HepG2 (cell line): ENCODE results near the gene CDH23. TPM values are rescaled to one million over a fixed set of nuclear protein-coding genes. Genes with fewer than 3 reads are reported as not detected.

Experiments
- ATAC-seq: fragments of 200-7000 bp; cut with Tn5 transposase; 3 replicates; pipeline ENCODE4 v1.9.1; 2020; ENCODE audit warnings: mild to moderate bottlenecking, moderate library complexity
- BruUV-seq: library from RNA; stranded (reverse); fragments of 400-500 nt; replicated peaks from 2 replicates; lab custom pipeline; 2021; lab: Mats Ljungman, UMichigan
- CTCF ChIA-PET: fragments of 300-600 bp; formaldehyde crosslinking; extraction: SDS; loops from one replicate; lab custom pipeline; 2021; ENCODE audit warnings: low total read pairs, inconsistent platforms, low intra/inter-chr PET ratio; lab: Yijun Ruan, JAX
- POLR2A ChIA-PET: fragments of 350-600 bp; sonication (Branson Sonifier 250); formaldehyde crosslinking; loops from one replicate; lab custom pipeline; 2020; ENCODE audit warnings: antibody characterized with exemption, inconsistent platforms; lab: Yijun Ruan, JAX
- DNase-seq: peaks from one replicate; pipeline ENCODE4 v3.0.0-alpha.2; 2015; ENCODE audit warnings: low spot score
- FAIRE-seq: peaks from 3 replicates; lab custom pipeline; 2011; peaks lifted over from hg19 to GRCh38; lab: Jason Lieb, UNC
- H2AFZ ChIP-seq: one replicate; pipeline ENCODE4 v1.6.1; 2011; ENCODE audit warnings: low read length, inconsistent platforms
- H3K27ac ChIP-seq: fragments of 300-600 bp; 3 replicates; pipeline ENCODE4 v1.8.0; 2011; ENCODE audit warnings: mixed run types, mild to moderate bottlenecking, mixed read lengths, low read length, inconsistent platforms; ENCODE audit not compliant: insufficient read depth; ENCODE audit errors: extremely low read length
- H3K27me3 ChIP-seq, 2 experiments: fragments of 200-600 bp in 1 of 2; 2 replicates in 1 of 2; 3 replicates in 1 of 2; pipeline versions ENCODE4 v1.6.0 to v1.8.0; 2011; ENCODE audit warnings: low read length in 2 of 2, mild to moderate bottlenecking in 2 of 2, moderate library complexity in 2 of 2, inconsistent platforms in 1 of 2; ENCODE audit not compliant: insufficient read depth in 2 of 2, control insufficient read depth in 1 of 2
- H3K36me3 ChIP-seq, 2 experiments: fragments of 200-600 bp in 1 of 2; replicated peaks in 1 of 2; 2 replicates in 1 of 2; 3 replicates in 1 of 2; pipeline versions ENCODE4 v1.5.1 to v1.8.0; 2011; ENCODE audit warnings: low read length in 2 of 2, inconsistent platforms in 1 of 2; ENCODE audit not compliant: insufficient read depth in 2 of 2, control insufficient read depth in 1 of 2
- H3K4me1 ChIP-seq: 2 replicates; pipeline ENCODE4 v1.5.1; 2012; ENCODE audit warnings: low read length, inconsistent platforms; ENCODE audit not compliant: insufficient read depth
- H3K4me2 ChIP-seq: 2 replicates; pipeline ENCODE4 v1.6.0; 2011; ENCODE audit warnings: low read depth, low read length, inconsistent platforms
- H3K4me3 ChIP-seq, 3 experiments: fragments of 200-600 bp in 1 of 3; sonication (generic), shearing (Covaris generic) in 1 of 3; replicated peaks in 1 of 3; 2 replicates each; pipeline ENCODE4 v1.5.1; 2011 to 2016; ENCODE audit warnings: low read length in 3 of 3, inconsistent platforms in 2 of 3, low read depth in 2 of 3, mild to moderate bottlenecking in 2 of 3, control low read depth in 1 of 3, mixed read lengths in 1 of 3; ENCODE audit not compliant: insufficient read depth in 1 of 3
- H3K79me2 ChIP-seq: one replicate; pipeline ENCODE4 v1.6.1; 2011; ENCODE audit warnings: low read length, inconsistent platforms; ENCODE audit not compliant: insufficient read depth
- H3K9ac ChIP-seq: 2 replicates; pipeline ENCODE4 v1.6.0; 2011; ENCODE audit warnings: mild to moderate bottlenecking, low read depth, low read length, inconsistent platforms; ENCODE audit not compliant: insufficient read depth
- H3K9me3 ChIP-seq: 2 replicates; pipeline ENCODE4 v1.5.1; 2012; ENCODE audit warnings: mild to moderate bottlenecking, low read length
- H4K20me1 ChIP-seq: 2 replicates; pipeline ENCODE4 v1.6.0; 2011; ENCODE audit warnings: inconsistent platforms, mild to moderate bottlenecking, low read length, moderate library complexity; ENCODE audit not compliant: insufficient read depth
- EEA1 ChIP-seq: sonication (generic); formaldehyde crosslinking; IDR thresholded peaks from 2 replicates; pipeline ENCODE4 v1.5.1; 2020; ENCODE audit warnings: mild to moderate bottlenecking, missing genetic modification reagents, borderline replicate concordance
- FOXK1 ChIP-seq: sonication (generic); formaldehyde crosslinking; IDR thresholded peaks from 2 replicates; pipeline ENCODE4 v1.4.0; 2020; ENCODE audit warnings: low read depth, missing genetic modification reagents, borderline replicate concordance
- PHF5A ChIP-seq: IDR thresholded peaks from one replicate; pipeline ENCODE4 v1.6.1; 2018; ENCODE audit warnings: low read depth, missing genetic modification reagents; ENCODE audit not compliant: unreplicated experiment
- RXRA ChIP-seq: sonication (generic); formaldehyde crosslinking; IDR thresholded peaks from 2 replicates; pipeline ENCODE4 v1.5.1; 2020; ENCODE audit warnings: missing genetic modification reagents
- SALL2 ChIP-seq: sonication (generic); formaldehyde crosslinking; IDR thresholded peaks from 2 replicates; pipeline ENCODE4 v1.8.1; 2023; ENCODE audit warnings: mild to moderate bottlenecking, missing genetic modification reagents, inconsistent platforms
- SATB2 ChIP-seq: sonication (generic); formaldehyde crosslinking; IDR thresholded peaks from 2 replicates; pipeline ENCODE4 v1.5.0; 2020; ENCODE audit warnings: missing genetic modification reagents
- SRF ChIP-seq: IDR thresholded peaks from 2 replicates; pipeline ENCODE4 v1.6.1; 2011; ENCODE audit warnings: mild to moderate bottlenecking, low read depth, low read length, moderate library complexity
- TRIM24 ChIP-seq: sonication (generic); formaldehyde crosslinking; IDR thresholded peaks from 2 replicates; pipeline ENCODE4 v1.8.0; 2022; ENCODE audit warnings: mild to moderate bottlenecking, missing genetic modification reagents
- U2AF1 ChIP-seq: fragments of 200-400 bp; formaldehyde crosslinking; optimal IDR thresholded peaks from 2 replicates; pipeline ENCODE3; 2017; ENCODE audit warnings: mild to moderate bottlenecking, low read depth, low read length
- ZFAT ChIP-seq: sonication (generic); formaldehyde crosslinking; conservative IDR thresholded peaks from 2 replicates; pipeline ENCODE4 v1.8.1; 2023; ENCODE audit warnings: missing genetic modification reagents, inconsistent platforms
- ZNF235 ChIP-seq: sonication (generic); formaldehyde crosslinking; IDR thresholded peaks from 2 replicates; pipeline ENCODE4 v1.8.1; 2023; ENCODE audit warnings: mild to moderate bottlenecking, missing genetic modification reagents, borderline replicate concordance
- ZNF367 ChIP-seq: sonication (generic); formaldehyde crosslinking; IDR thresholded peaks from 2 replicates; pipeline ENCODE4 v1.4.0; 2020; ENCODE audit warnings: missing genetic modification reagents, borderline replicate concordance
- WGBS: methylation state at CpG from one replicate; pipeline ENCODE4 v1.1.6; 2017; ENCODE audit warnings: low lambda C conversion rate; 5-methylcytosine and 5-hydroxymethylcytosine counted together
- in situ Hi-C: cut with HindIII; loops from 2 replicates; pipeline ENCODE4 v1.10.0; 2017; ENCODE audit warnings: low pct_unique_long_range_greater_than_20kb; ENCODE audit not compliant: extremely low pct_ligation_motif_present
- intact Hi-C: fragments of 100-400 bp; cut with micrococcal nuclease; formaldehyde crosslinking; loops from one replicate; pipeline ENCODE4 v1.10.0; 2022; ENCODE audit not compliant: unreplicated experiment
- polyA plus RNA-seq, 8 experiments: library from polyadenylated mRNA; depleted of rRNA in 3 of 8; stranded (reverse) in 7 of 8; unstranded in 1 of 8; fragments of >200 nt; fragmentation: Illumina TruSeq in 4 of 8; extraction: Trizol in 4 of 8; gene quantifications; 2 replicates each; pipeline versions ENCODE4 v1.2.1 to v1.2.3, GENCODE V29; 2011 to 2016; ENCODE audit warnings: low read depth in 4 of 8, missing spikeins in 1 of 8, mixed read lengths in 1 of 8; ENCODE audit not compliant: insufficient read depth in 1 of 8
- total RNA-seq, 5 experiments: library from RNA; depleted of rRNA; stranded (reverse); fragments of >200 nt; fragmentation: Illumina TruSeq; extraction: Trizol; gene quantifications; 2 replicates each; pipeline ENCODE4 v1.2.3, GENCODE V29; 2016; ENCODE audit warnings: low read depth in 1 of 5
- TF ChIP-seq, protein P1 (sequence below): IDR thresholded peaks from 2 replicates; pipeline ENCODE4 v1.6.1; 2018; ENCODE audit warnings: missing genetic modification reagents
- TF ChIP-seq, protein P2 (sequence below): sonication (generic); formaldehyde crosslinking; IDR thresholded peaks from 2 replicates; pipeline ENCODE4 v1.5.1; 2020; ENCODE audit warnings: mild to moderate bottlenecking, missing genetic modification reagents, moderate library complexity

The CDH23 gene
- total and polyA plus RNA-seq, 2 of the 13 experiments (the other 11 are each of a cell fraction or from before 2014, with no cell fraction given): 0.13 TPM; not detected in 1

DNA sequence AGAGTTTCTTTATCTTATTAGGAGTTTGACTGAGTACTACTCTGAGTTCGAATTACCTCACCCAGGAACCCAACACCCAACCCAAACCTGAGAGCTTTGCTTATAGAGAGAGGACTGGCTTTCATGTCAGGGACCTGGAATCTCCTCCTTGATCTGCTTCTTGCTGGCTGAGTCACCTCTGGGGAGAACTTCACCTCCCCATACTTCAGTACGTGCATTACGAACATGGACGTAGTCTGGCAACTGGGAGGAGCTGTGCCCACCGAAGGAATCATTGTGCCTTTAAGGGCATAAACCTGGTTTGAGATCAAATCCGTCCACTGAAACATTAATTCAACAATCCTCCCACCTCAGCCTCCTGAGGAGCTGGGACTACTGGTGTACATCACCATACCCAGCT lies 466.5 kb downstream of the CDH23 start:
- ChIA-PET POLR2A (interaction anchor here (5.0 kb wide), 1 partner anchor 13 kb away, joined by 74 read pairs; the partner anchor contains the start of gene PSAP), CTCF (no interaction called here)
- H3K36me3 ChIP-seq: no peaks in the 10 kb centered on the region
- H3K9ac ChIP-seq: no peak overlapping the region
- no peaks in the 10 kb centered on the region for H4K20me1 ChIP-seq
- BruUV-seq: no TSS peak
- intact Hi-C loops: no loop called here
- no peak overlapping the region for H3K4me2 ChIP-seq
- peaks cover 40% of the 10 kb centered on the region for H3K4me1 ChIP-seq
- no peak overlapping the region for H3K4me3 ChIP-seq
- WGBS: 29% methylated on average over 6 of the region's 6 CpGs
- no peaks in the 10 kb centered on the region for H3K79me2 ChIP-seq
- TF ChIP-seq FOXK1 (no peak), SALL2 (no peak), RXRA (CRISPR knock-in tag) (no peak), U2AF1 (no peak)
- no peaks in the 10 kb centered on the region for H3K9me3 ChIP-seq
- FAIRE-seq: no peak
- H3K27ac ChIP-seq: no peak overlapping the region
- H2AFZ ChIP-seq: no peak overlapping the region
- ATAC-seq: no peak
- DNase-seq: no peak
- no peaks in the 10 kb centered on the region; a peak in 1 of 5 replicates for H3K27me3 ChIP-seq
- in situ Hi-C loops: no loop called here

DNA sequence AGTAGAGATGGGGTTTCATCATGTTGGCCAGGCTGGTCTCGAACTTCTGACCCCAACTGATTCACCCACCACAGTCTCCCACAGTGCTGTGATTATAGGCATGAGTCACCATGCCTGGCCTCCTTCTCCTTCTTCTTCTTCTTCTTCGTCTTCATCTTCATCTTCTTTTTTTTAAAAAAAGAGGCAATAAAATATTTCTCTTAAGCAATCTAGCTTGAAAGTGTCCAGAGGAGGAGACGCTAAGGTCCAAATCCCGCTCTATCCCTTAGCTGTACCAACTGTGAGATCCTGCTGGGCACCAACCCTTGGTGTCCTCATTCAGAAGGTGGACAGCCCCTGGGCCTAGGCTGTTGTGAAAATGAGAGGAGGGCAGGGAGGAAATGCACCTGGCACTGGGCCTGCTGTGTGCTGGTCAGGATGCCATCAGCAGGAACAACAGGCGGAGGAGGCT lies 468.2 kb downstream of the CDH23 start:
- no peak for FAIRE-seq
- H4K20me1 ChIP-seq: no peaks in the 10 kb centered on the region
- no peak for DNase-seq
- 56% methylated on average over 5 of the region's 5 CpGs for whole genome bisulfite sequencing
- intact Hi-C loops (no loop called here), in situ Hi-C loops (no loop called here)
- CTCF ChIA-PET: no interaction called here
- no peaks in the 10 kb centered on the region for H3K9me3 ChIP-seq
- peaks cover 36% of the 10 kb centered on the region for H3K4me1 ChIP-seq
- ATAC-seq: no peak
- H3K36me3 ChIP-seq: no peaks in the 10 kb centered on the region
- no peak overlapping the region for H3K9ac ChIP-seq
- no peak overlapping the region for H3K4me3 ChIP-seq
- POLR2A ChIA-PET: no interaction called here
- H2AFZ ChIP-seq: no peak overlapping the region
- no peaks in the 10 kb centered on the region for H3K27me3 ChIP-seq
- no peak overlapping the region for H3K4me2 ChIP-seq
- H3K79me2 ChIP-seq: no peaks in the 10 kb centered on the region
- no TSS peak for BruUV-seq
- no peak overlapping the region for H3K27ac ChIP-seq
- TF ChIP-seq ZNF235 (CRISPR knock-in tag) (no peak), EEA1 (CRISPR knock-in tag) (no peak), TRIM24 (CRISPR knock-in tag) (no peak), SATB2 (CRISPR knock-in tag) (no peak), ZFAT (no peak), SRF (no peak), ZNF367 (CRISPR knock-in tag) (no peak), PHF5A (CRISPR knock-in tag) (no peak)
- TF ChIP-seq, protein P1, sequence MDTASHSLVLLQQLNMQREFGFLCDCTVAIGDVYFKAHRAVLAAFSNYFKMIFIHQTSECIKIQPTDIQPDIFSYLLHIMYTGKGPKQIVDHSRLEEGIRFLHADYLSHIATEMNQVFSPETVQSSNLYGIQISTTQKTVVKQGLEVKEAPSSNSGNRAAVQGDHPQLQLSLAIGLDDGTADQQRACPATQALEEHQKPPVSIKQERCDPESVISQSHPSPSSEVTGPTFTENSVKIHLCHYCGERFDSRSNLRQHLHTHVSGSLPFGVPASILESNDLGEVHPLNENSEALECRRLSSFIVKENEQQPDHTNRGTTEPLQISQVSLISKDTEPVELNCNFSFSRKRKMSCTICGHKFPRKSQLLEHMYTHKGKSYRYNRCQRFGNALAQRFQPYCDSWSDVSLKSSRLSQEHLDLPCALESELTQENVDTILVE (CRISPR knock-in tag): no peak
- TF ChIP-seq, protein P2, sequence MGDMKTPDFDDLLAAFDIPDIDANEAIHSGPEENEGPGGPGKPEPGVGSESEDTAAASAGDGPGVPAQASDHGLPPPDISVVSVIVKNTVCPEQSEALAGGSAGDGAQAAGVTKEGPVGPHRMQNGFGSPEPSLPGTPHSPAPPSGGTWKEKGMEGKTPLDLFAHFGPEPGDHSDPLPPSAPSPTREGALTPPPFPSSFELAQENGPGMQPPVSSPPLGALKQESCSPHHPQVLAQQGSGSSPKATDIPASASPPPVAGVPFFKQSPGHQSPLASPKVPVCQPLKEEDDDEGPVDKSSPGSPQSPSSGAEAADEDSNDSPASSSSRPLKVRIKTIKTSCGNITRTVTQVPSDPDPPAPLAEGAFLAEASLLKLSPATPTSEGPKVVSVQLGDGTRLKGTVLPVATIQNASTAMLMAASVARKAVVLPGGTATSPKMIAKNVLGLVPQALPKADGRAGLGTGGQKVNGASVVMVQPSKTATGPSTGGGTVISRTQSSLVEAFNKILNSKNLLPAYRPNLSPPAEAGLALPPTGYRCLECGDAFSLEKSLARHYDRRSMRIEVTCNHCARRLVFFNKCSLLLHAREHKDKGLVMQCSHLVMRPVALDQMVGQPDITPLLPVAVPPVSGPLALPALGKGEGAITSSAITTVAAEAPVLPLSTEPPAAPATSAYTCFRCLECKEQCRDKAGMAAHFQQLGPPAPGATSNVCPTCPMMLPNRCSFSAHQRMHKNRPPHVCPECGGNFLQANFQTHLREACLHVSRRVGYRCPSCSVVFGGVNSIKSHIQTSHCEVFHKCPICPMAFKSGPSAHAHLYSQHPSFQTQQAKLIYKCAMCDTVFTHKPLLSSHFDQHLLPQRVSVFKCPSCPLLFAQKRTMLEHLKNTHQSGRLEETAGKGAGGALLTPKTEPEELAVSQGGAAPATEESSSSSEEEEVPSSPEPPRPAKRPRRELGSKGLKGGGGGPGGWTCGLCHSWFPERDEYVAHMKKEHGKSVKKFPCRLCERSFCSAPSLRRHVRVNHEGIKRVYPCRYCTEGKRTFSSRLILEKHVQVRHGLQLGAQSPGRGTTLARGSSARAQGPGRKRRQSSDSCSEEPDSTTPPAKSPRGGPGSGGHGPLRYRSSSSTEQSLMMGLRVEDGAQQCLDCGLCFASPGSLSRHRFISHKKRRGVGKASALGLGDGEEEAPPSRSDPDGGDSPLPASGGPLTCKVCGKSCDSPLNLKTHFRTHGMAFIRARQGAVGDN (CRISPR knock-in tag): no peak
